GM12891 (cell line): ENCODE data around the gene PRLR.

Source experiments
- POLR2A ChIP-seq: IDR thresholded peaks from 2 replicates; pipeline ENCODE4 v1.6.1; 2011; ENCODE audit warnings: low read depth, low read length, control low read depth
- POLR2AphosphoS5 ChIP-seq: IDR thresholded peaks from 2 replicates; pipeline ENCODE4 v1.6.1; 2011; ENCODE audit warnings: low read depth, low read length, control low read depth
- TAF1 ChIP-seq: IDR thresholded peaks from 2 replicates; pipeline ENCODE4 v1.6.1; 2011; ENCODE audit warnings: low read depth, low read length, control low read depth

DNA sequence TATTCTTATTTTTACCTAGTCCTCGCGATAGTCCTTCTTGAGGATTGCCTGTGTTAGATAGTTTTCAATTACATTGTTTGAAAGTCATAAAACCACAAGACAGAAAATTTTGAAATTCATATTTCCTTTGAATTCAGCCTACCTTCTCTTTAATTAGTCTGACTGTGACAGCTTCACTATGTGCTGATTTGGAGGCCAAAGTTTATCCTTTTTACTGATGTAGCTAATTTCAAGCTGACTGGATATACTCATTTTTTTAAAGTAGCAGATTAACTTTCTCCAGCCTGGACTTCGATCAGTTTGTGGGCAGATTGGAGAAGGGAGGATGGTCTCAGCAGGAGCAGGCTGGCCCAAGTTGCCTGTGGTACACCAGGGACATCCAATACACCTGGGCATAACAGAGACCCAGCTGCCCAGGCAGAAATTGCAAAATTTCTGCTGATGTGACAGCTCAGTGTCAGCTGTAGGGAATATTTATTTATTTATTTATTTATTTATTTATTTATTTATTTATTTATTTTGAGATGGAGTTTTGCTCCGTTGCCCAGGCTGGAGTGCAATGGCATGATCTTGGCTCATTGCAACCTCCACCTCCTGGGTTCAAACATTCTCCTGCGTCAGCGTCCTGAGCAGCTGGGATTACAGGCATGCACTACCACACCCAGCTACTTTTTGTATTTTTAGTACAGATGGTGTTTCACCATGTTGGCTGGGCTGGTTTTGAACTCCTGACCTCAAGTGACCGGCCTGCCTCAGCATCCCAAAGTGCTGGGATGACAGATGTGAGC lies 206.7 kb downstream of the PRLR start:
- TF ChIP-seq POLR2A: no peak
- TF ChIP-seq TAF1: no peak
- TF ChIP-seq POLR2AphosphoS5: no peak
